Measurements from ENCODE around the gene CRTAP.
"Not testable (repeated sequence)": the region's sequence is repeated elsewhere in the genome, so short reads cannot be mapped to it uniquely, and the experiment has no call there.

Gene CRTAP

DNA sequence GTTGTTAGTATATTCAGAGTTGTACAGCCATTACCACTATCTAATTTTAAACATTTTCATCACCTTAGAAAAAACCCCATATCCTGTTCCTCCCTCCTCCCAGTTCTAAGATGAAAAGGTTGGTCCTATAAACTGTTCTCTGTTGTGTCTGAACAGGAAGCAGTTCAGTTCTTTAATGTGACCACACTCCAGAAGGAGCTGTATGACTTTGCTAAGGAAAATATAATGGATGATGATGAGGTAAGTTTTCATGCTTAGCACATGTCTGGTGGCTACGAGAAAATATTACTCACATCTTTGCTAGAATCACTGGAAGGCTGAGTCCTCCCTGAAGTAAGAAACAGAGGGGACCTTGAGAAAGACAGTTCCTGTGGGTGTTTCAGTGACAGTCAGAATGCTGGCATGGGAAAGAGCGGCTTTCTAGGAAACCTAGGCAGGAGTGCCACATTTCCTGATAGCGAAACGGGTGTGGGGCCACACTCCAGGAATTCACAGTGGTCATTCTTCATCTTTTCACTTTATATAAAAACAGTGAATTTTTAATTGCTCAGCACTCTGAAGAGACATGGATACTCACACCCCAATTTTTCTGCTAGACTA is 20.3 kb downstream of the CRTAP start:
- H3K4me3 ChIP-seq (replicated peaks; ENCODE audit: insufficient read depth, low read length), result no peak overlapping the region
- TF ChIP-seq SPI1 (IDR thresholded peaks at IDR 0.05; ENCODE audit: borderline replicate concordance, low read depth), result no peak
- TF ChIP-seq POLR2AphosphoS5 (IDR thresholded peaks at IDR 0.05; ENCODE audit: low read depth), result no peak
- TF ChIP-seq GABPA (IDR thresholded peaks at IDR 0.05; ENCODE audit: low read depth), result no peak
- TF ChIP-seq, protein P1, sequence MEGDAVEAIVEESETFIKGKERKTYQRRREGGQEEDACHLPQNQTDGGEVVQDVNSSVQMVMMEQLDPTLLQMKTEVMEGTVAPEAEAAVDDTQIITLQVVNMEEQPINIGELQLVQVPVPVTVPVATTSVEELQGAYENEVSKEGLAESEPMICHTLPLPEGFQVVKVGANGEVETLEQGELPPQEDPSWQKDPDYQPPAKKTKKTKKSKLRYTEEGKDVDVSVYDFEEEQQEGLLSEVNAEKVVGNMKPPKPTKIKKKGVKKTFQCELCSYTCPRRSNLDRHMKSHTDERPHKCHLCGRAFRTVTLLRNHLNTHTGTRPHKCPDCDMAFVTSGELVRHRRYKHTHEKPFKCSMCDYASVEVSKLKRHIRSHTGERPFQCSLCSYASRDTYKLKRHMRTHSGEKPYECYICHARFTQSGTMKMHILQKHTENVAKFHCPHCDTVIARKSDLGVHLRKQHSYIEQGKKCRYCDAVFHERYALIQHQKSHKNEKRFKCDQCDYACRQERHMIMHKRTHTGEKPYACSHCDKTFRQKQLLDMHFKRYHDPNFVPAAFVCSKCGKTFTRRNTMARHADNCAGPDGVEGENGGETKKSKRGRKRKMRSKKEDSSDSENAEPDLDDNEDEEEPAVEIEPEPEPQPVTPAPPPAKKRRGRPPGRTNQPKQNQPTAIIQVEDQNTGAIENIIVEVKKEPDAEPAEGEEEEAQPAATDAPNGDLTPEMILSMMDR (IDR thresholded peaks at IDR 0.05; ENCODE audit: insufficient read depth, low read length), result no peak
- TF ChIP-seq, protein P2, sequence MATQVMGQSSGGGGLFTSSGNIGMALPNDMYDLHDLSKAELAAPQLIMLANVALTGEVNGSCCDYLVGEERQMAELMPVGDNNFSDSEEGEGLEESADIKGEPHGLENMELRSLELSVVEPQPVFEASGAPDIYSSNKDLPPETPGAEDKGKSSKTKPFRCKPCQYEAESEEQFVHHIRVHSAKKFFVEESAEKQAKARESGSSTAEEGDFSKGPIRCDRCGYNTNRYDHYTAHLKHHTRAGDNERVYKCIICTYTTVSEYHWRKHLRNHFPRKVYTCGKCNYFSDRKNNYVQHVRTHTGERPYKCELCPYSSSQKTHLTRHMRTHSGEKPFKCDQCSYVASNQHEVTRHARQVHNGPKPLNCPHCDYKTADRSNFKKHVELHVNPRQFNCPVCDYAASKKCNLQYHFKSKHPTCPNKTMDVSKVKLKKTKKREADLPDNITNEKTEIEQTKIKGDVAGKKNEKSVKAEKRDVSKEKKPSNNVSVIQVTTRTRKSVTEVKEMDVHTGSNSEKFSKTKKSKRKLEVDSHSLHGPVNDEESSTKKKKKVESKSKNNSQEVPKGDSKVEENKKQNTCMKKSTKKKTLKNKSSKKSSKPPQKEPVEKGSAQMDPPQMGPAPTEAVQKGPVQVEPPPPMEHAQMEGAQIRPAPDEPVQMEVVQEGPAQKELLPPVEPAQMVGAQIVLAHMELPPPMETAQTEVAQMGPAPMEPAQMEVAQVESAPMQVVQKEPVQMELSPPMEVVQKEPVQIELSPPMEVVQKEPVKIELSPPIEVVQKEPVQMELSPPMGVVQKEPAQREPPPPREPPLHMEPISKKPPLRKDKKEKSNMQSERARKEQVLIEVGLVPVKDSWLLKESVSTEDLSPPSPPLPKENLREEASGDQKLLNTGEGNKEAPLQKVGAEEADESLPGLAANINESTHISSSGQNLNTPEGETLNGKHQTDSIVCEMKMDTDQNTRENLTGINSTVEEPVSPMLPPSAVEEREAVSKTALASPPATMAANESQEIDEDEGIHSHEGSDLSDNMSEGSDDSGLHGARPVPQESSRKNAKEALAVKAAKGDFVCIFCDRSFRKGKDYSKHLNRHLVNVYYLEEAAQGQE (IDR thresholded peaks at IDR 0.05; ENCODE audit: insufficient replicate concordance, low read depth), result no peak
- DNase-seq (ENCODE audit: low read depth in 1 of 2, low spot score in 1 of 2), result no peak
- H3K27me3 ChIP-seq (ENCODE audit: insufficient read depth, poor library complexity, severe bottlenecking), result no peaks in the 10 kb centered on the region
- H3K27ac ChIP-seq (replicated peaks), result no peak overlapping the region

GRCh38 chr3:33137691-33138090 is 23.9 kb downstream of the CRTAP start:
- H3K27me3 ChIP-seq (ENCODE audit: insufficient read depth, poor library complexity, severe bottlenecking), result no peaks in the 10 kb centered on the region
- DNase-seq (ENCODE audit: low read depth in 1 of 2, low spot score in 1 of 2), result no peak
- H3K4me3 ChIP-seq (replicated peaks; ENCODE audit: insufficient read depth, low read length), result no peak overlapping the region
- no peak overlapping the region for H3K27ac ChIP-seq (replicated peaks)
- TF ChIP-seq, protein P2 (IDR thresholded peaks at IDR 0.05; ENCODE audit: insufficient replicate concordance, low read depth), result no peak
- TF ChIP-seq SPI1 (IDR thresholded peaks at IDR 0.05; ENCODE audit: borderline replicate concordance, low read depth), result no peak
- TF ChIP-seq GABPA (IDR thresholded peaks at IDR 0.05; ENCODE audit: low read depth), result no peak
- TF ChIP-seq, protein P1 (IDR thresholded peaks at IDR 0.05; ENCODE audit: insufficient read depth, low read length), result no peak
- no peak for TF ChIP-seq POLR2AphosphoS5 (IDR thresholded peaks at IDR 0.05; ENCODE audit: low read depth)

DNA sequence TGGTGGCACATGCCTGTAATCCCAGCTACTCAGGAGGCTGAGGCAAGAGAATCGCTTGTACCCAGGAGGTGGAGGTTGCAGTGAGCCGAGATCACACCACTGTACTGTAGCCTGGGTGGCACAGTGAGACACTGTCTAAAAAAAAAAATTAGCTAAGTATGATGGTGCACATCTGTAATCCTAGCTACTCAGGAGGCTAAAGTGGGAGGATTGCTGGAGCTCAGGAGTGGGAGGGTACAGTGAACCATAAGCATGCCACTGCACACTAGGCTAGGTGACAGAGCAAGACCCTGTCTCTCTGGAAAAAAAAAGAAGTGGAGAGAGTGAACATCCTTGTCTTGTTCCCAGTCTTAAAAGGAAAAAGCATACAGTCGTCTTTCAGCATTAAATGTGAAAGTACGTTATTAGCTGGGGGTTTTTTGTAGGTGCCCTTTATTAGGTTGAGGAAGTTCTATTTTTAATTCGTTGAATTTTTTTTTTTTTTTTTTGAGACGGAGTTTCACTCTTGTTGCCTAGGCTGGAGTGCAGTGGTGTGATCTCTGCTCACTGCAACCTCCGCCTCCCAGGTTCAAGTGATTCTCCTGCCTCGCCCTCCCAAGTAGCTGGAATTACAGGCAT is 25.3 kb downstream of the CRTAP start:
- not testable (repeated sequence) for H3K27ac ChIP-seq (replicated peaks); H3K4me3 ChIP-seq (replicated peaks; ENCODE audit: insufficient read depth, low read length); DNase-seq (ENCODE audit: low read depth in 1 of 2, low spot score in 1 of 2); H3K27me3 ChIP-seq (ENCODE audit: insufficient read depth, poor library complexity, severe bottlenecking)

DNA sequence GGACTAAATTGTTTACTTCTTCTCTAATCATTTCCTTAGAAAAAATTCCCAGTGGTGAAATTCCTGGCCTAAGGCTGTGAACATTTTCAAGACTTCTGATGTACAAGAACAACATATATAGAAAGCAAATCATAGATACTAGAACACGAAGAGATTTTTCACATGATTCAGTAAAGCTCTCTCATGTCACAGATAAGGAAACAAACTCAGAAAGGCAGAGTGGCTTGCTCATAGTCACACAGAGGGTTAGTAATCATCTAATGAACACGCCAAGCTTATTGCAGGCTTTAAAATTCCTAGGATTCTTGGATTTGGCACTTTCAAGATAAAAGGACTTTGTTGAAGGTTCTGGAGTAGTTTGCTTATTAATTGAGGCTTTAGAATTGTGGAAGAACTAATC is 26.2 kb downstream of the CRTAP start:
- H3K27me3 ChIP-seq (ENCODE audit: insufficient read depth, poor library complexity, severe bottlenecking), result no peaks in the 10 kb centered on the region
- no peak for DNase-seq (ENCODE audit: low read depth in 1 of 2, low spot score in 1 of 2)
- H3K4me3 ChIP-seq (replicated peaks; ENCODE audit: insufficient read depth, low read length), result no peak overlapping the region
- TF ChIP-seq, protein P1 (IDR thresholded peaks at IDR 0.05; ENCODE audit: insufficient read depth, low read length), result no peak
- TF ChIP-seq, protein P2 (IDR thresholded peaks at IDR 0.05; ENCODE audit: insufficient replicate concordance, low read depth), result no peak
- TF ChIP-seq POLR2AphosphoS5 (IDR thresholded peaks at IDR 0.05; ENCODE audit: low read depth) (no peak), SPI1 (IDR thresholded peaks at IDR 0.05; ENCODE audit: borderline replicate concordance, low read depth) (no peak), GABPA (IDR thresholded peaks at IDR 0.05; ENCODE audit: low read depth) (no peak)
- no peak overlapping the region for H3K27ac ChIP-seq (replicated peaks)
